HG02970 (cell line): ENCODE results near the gene BCL11A.

Experiments
- ATAC-seq: cut with Tn5 transposase; IDR thresholded peaks from one replicate; pipeline ENCODE4 v1.9.1; 2021; ENCODE audit warnings: mild to moderate bottlenecking, moderate library complexity, moderate number of reproducible peaks; ENCODE audit not compliant: unreplicated experiment, low FRiP score

Gene BCL11A

GRCh38 chr2:60529136-60529784, 24.2 kb downstream of the BCL11A start:
- no peak for ATAC-seq

GRCh38 chr2:60528281-60529020, 25.0 kb downstream of the BCL11A start:
- ATAC-seq: no peak

- no peak for ATAC-seq
Observed at GRCh38 chr2:60527762-60528161, 25.7 kb downstream of the BCL11A start.

GRCh38 chr2:60526623-60527022, 26.8 kb downstream of the BCL11A start:
- no peak for ATAC-seq

- ATAC-seq: no peak
Observed at GRCh38 chr2:60525899-60526298, 27.6 kb downstream of the BCL11A start.

- ATAC-seq: no peak
Observed at GRCh38 chr2:60524874-60525273, 28.6 kb downstream of the BCL11A start.

GRCh38 chr2:60523963-60524362, 29.5 kb downstream of the BCL11A start:
- no peak for ATAC-seq

- no peak for ATAC-seq
Observed at GRCh38 chr2:60522462-60522861, 31.0 kb downstream of the BCL11A start.

- no peak for ATAC-seq
Observed at GRCh38 chr2:60521626-60522025, 31.8 kb downstream of the BCL11A start.

GRCh38 chr2:60520917-60521539, 32.4 kb downstream of the BCL11A start:
- ATAC-seq: no peak

- ATAC-seq: no peak
Observed at GRCh38 chr2:60520151-60520876, 33.1 kb downstream of the BCL11A start.

GRCh38 chr2:60519231-60519863, 34.1 kb downstream of the BCL11A start:
- ATAC-seq: no peak

GRCh38 chr2:60518567-60518966, 34.9 kb downstream of the BCL11A start:
- no peak for ATAC-seq

GRCh38 chr2:60517446-60517845, 36.0 kb downstream of the BCL11A start:
- no peak for ATAC-seq

- no peak for ATAC-seq
Observed at GRCh38 chr2:60516826-60517225, 36.6 kb downstream of the BCL11A start.

- ATAC-seq: no peak
Observed at GRCh38 chr2:60516383-60516811, 37.1 kb downstream of the BCL11A start.

- ATAC-seq: peak; percentile 67
Observed at GRCh38 chr2:60515721-60516226, 37.7 kb downstream of the BCL11A start.

GRCh38 chr2:60513996-60514395, 39.5 kb downstream of the BCL11A start:
- no peak for ATAC-seq

- no peak for ATAC-seq
Observed at GRCh38 chr2:60513191-60513590, 40.3 kb downstream of the BCL11A start.

GRCh38 chr2:60512641-60513040, 40.8 kb downstream of the BCL11A start:
- ATAC-seq: no peak
